Measurements from ENCODE around the gene ACBD4. TPM values are rescaled to one million over a fixed set of nuclear protein-coding genes. Genes with fewer than 3 reads are reported as not detected.

The ACBD4 gene
- total RNA-seq, 1 donor from 2014 or later = 16.3 TPM

DNA sequence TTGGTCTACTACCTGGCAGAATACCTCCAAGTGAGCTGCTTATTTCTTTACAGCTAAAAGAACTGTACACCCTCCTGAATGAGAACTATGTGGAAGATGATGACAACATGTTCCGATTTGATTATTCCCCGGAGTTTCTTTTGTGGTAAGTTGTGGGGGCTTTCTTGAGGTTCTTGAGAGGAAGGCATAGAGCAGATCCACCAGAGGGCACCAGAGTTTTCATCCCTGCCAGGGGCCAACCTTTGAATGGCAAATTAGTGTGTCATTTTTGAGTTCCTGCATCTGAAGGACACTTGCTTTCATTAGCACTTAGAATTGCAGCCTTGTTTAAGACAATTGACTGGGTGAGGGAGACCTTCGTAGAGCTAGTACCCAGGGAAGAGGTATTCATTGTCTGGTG, 39.3 kb upstream of the ACBD4 start:
- intact Hi-C loops (cut with DNase I) = no loop called here
- DNase-seq (no peak), ATAC-seq (no peak)
- TF ChIP-seq, protein P1, sequence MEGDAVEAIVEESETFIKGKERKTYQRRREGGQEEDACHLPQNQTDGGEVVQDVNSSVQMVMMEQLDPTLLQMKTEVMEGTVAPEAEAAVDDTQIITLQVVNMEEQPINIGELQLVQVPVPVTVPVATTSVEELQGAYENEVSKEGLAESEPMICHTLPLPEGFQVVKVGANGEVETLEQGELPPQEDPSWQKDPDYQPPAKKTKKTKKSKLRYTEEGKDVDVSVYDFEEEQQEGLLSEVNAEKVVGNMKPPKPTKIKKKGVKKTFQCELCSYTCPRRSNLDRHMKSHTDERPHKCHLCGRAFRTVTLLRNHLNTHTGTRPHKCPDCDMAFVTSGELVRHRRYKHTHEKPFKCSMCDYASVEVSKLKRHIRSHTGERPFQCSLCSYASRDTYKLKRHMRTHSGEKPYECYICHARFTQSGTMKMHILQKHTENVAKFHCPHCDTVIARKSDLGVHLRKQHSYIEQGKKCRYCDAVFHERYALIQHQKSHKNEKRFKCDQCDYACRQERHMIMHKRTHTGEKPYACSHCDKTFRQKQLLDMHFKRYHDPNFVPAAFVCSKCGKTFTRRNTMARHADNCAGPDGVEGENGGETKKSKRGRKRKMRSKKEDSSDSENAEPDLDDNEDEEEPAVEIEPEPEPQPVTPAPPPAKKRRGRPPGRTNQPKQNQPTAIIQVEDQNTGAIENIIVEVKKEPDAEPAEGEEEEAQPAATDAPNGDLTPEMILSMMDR (IDR thresholded peaks at IDR 0.05) = peak; percentile 34
- Histone ChIP-seq H3K4me1 (peaks cover 32% of the 10 kb centered on the region), H3K9me3 (no peaks in the 10 kb centered on the region), H3K27me3 (no peaks in the 10 kb centered on the region), H3K4me3 (no peak overlapping the region), H3K36me3 (peaks cover 83% of the 10 kb centered on the region), H3K27ac (no peak overlapping the region)

DNA sequence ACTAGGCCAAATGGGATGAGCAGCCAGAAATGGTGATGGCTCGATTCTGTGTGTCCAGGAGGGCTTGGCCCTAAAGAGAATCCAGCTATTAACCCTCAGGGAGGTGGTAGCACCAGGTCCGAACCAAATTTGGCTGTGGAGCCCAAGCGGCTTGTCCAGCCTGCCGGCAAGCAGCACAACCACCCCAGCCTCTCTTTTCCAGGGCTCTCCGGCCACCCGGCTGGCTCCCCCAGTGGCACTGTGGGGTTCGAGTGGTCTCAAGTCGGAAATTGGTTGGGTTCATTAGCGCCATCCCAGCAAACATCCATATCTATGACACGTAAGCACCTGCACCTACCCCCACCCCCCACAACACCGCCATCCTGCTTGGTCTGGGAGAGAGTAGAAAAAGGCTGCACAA, 38.6 kb upstream of the ACBD4 start:
- H3K4me1 ChIP-seq = peaks cover 29% of the 10 kb centered on the region

DNA sequence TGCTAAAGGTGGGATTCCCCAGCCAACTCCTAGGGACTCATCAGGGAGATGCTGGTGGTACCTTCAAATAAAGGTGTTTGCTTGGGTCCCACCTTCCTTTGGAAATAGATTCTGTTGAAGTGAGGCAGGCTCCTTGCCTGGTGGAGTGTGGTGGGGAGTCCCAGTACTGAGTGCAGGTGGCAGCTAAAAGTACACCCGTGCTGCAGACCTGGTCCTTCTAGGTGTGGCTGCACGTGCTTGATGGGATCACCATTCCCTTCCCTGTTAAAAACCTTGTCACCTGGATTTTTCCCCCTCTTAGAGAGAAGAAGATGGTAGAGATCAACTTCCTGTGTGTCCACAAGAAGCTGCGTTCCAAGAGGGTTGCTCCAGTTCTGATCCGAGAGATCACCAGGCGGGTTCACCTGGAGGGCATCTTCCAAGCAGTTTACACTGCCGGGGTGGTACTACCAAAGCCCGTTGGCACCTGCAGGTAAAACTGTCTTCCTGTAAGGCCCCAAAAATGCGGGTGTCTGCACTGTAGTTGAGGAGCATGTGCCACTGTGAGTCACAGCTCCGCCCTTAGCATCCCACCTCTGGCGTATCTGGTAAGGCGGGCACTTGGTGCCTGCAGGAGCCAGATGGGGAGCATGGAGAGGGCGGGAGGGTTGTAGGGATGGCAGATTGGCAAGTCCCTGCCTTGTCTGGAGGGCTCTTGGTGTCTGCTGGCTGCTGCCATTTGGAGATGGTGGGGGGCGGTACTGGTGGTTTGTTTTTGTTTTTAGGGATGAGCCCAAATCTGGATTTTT, 37.2 kb upstream of the ACBD4 start:
- no peak overlapping the region for H3K4me3 ChIP-seq
- H3K27ac ChIP-seq = peak overlapping the region; percentile 36
- H3K9me3 ChIP-seq = no peaks in the 10 kb centered on the region
- TF ChIP-seq, protein P1 (IDR thresholded peaks at IDR 0.05) = no peak
- ATAC-seq (no peak), DNase-seq (no peak)
- intact Hi-C loops (cut with DNase I) = no loop called here
- H3K36me3 ChIP-seq = peaks cover 93% of the 10 kb centered on the region
- no peaks in the 10 kb centered on the region for H3K27me3 ChIP-seq
- peaks cover 17% of the 10 kb centered on the region for H3K4me1 ChIP-seq

More for the DNA sequence above, 38.6 kb upstream of the ACBD4 start:
- Histone ChIP-seq H3K27me3 (no peaks in the 10 kb centered on the region), H3K36me3 (peaks cover 83% of the 10 kb centered on the region), H3K9me3 (no peaks in the 10 kb centered on the region), H3K4me3 (no peak overlapping the region), H3K27ac (no peak overlapping the region)
- intact Hi-C loops (cut with DNase I) = no loop called here
- no peak for DNase-seq
- no peak for ATAC-seq
- TF ChIP-seq, protein P1 (IDR thresholded peaks at IDR 0.05) = no peak

DNA sequence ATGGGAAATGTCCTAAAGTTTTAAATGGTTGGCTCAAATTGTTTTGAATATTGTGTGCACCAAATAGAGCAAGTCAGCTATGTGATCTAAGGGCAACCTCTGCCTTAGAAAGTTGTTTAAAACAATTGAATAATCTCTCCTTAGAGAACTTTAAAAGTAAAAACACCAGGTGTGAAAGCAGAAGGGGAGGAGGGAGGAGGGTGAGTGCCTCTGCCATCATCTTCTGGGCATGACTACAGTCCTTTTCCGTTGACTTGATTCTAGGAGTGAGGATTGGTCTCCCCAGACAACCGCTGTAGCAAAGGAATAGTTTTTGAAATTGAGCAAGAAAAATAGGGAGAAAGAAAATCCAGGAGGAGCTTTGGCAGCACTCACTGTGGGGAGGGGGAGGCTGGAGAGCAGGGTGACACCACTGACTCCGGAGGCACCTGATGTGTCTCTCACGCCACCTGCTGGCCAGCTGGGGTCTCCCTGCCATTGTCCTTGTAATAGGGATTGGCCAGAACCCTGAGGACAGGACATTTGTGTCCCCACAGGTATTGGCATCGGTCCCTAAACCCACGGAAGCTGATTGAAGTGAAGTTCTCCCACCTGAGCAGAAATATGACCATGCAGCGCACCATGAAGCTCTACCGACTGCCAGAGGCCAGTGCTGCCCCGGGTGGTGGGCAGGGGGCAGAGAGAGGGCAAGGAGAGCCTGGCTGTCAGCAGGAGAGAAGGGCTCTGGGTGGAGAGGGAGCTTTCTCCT, 36.4 kb upstream of the ACBD4 start:
- intact Hi-C loops (cut with DNase I) = no loop called here
- ATAC-seq (peak; percentile 94), DNase-seq (peak; percentile 90)
- Histone ChIP-seq H3K4me3 (no peak overlapping the region), H3K27ac (peak overlapping the region; percentile 36), H3K4me1 (peaks cover 10% of the 10 kb centered on the region), H3K9me3 (no peaks in the 10 kb centered on the region), H3K36me3 (peaks cover 94% of the 10 kb centered on the region), H3K27me3 (no peaks in the 10 kb centered on the region)
- TF ChIP-seq, protein P1 (IDR thresholded peaks at IDR 0.05) = peak; percentile 89

DNA sequence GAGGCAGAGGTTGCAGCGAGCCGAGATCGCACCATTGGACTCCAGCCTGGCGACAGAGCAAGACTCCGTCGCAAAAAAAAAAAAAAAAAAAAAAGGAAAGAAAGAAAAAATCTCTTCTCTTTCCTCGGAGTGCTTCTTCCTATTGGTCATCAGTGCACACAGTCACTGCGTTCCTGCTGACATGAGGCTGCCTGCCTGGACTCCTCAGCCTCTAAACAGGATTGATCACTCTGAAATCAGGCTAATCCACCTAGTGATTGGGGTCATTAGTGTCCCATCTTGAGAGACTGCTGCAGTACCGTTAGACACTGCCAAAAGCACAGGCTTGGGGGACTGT, 34.0 kb upstream of the ACBD4 start:
- TF ChIP-seq, protein P1 (IDR thresholded peaks at IDR 0.05) = no peak

More for the DNA sequence above, 34.0 kb upstream of the ACBD4 start:
- peaks cover 7% of the 10 kb centered on the region for H3K4me1 ChIP-seq
- H3K27me3 ChIP-seq = no peaks in the 10 kb centered on the region
- H3K36me3 ChIP-seq = peaks cover 94% of the 10 kb centered on the region
- intact Hi-C loops (cut with DNase I) = loop anchor here (10.0 kb wide), 1 partner anchor 57 kb away; no protein-coding TSS in a partner anchor
- no peaks in the 10 kb centered on the region for H3K9me3 ChIP-seq
- DNase-seq = no peak
- no peak for ATAC-seq
- H3K4me3 ChIP-seq = no peak overlapping the region
- H3K27ac ChIP-seq = no peak overlapping the region

Data from upper lobe of right lung (tissue), 1 donor.